Loucy (cell line): ENCODE results near the gene KAZALD1.

Source experiments
- H2AFZ ChIP-seq: fragments of 200-600 bp; sonication (generic); 2 replicates; pipeline ENCODE4 v1.6.0; 2016; ENCODE audit warnings: antibody characterized with exemption, mild to moderate bottlenecking, low read length, moderate library complexity
- H3F3A ChIP-seq: fragments of 200-600 bp; 2 replicates; pipeline ENCODE4 v1.6.0; 2016; ENCODE audit warnings: antibody characterized with exemption, low read depth, mild to moderate bottlenecking
- H3K27me3 ChIP-seq: fragments of 200-600 bp; sonication (generic); 2 replicates; pipeline ENCODE4 v1.6.1; 2014; ENCODE audit warnings: low read length, mild to moderate bottlenecking; ENCODE audit not compliant: insufficient read depth, poor library complexity, severe bottlenecking
- H3K36me3 ChIP-seq: fragments of 200-600 bp; sonication (generic); 2 replicates; pipeline ENCODE4 v1.6.1; 2016; ENCODE audit warnings: low read length; ENCODE audit not compliant: insufficient read depth
- H3K4me1 ChIP-seq: fragments of 200-600 bp; sonication (generic); 2 replicates; pipeline ENCODE4 v1.5.1; 2014; ENCODE audit warnings: low read length, mild to moderate bottlenecking; ENCODE audit not compliant: insufficient read depth, poor library complexity, severe bottlenecking
- H3K4me2 ChIP-seq: fragments of 200-600 bp; sonication (generic); 2 replicates; pipeline ENCODE4 v1.6.0; 2014; ENCODE audit warnings: antibody characterized with exemption, low read length, low read depth, mild to moderate bottlenecking; ENCODE audit not compliant: poor library complexity, severe bottlenecking
- H3K4me3 ChIP-seq: fragments of 200-600 bp; sonication (generic); 2 replicates; pipeline ENCODE4 v1.5.1; 2014; ENCODE audit warnings: low read length, mild to moderate bottlenecking, mixed read lengths; ENCODE audit not compliant: poor library complexity, severe bottlenecking
- H3K79me2 ChIP-seq: fragments of 200-600 bp; sonication (generic); 2 replicates; pipeline ENCODE4 v1.6.1; 2014; ENCODE audit warnings: low read length; ENCODE audit not compliant: insufficient read depth
- H3K9ac ChIP-seq: fragments of 200-600 bp; sonication (generic); 2 replicates; pipeline ENCODE4 v1.6.0; 2014; ENCODE audit warnings: mild to moderate bottlenecking, low read depth, low read length, moderate library complexity; ENCODE audit not compliant: poor library complexity, severe bottlenecking
- H3K9me2 ChIP-seq: fragments of 200-600 bp; sonication (generic); replicated peaks from 2 replicates; pipeline ENCODE4 v1.6.1; 2016; ENCODE audit warnings: low read depth, low read length, mixed read lengths
- H3K9me3 ChIP-seq: fragments of 200-600 bp; sonication (generic); 2 replicates; pipeline ENCODE4 v1.6.1; 2014; ENCODE audit warnings: mild to moderate bottlenecking, antibody characterized with exemption, low read length, low read depth; ENCODE audit not compliant: insufficient read depth
- H4K20me1 ChIP-seq: fragments of 200-600 bp; sonication (generic); 2 replicates; pipeline ENCODE4 v1.6.0; 2014; ENCODE audit warnings: antibody characterized with exemption, low read length, mild to moderate bottlenecking; ENCODE audit not compliant: insufficient read depth, poor library complexity, severe bottlenecking
- EZH2phosphoT487 ChIP-seq: fragments of 200-600 bp; IDR thresholded peaks from 2 replicates; pipeline ENCODE4 v1.6.1; 2018; ENCODE audit warnings: antibody characterized with exemption, mild to moderate bottlenecking, moderate library complexity, borderline replicate concordance
- TF ChIP-seq, protein P1 (sequence below): fragments of 200-600 bp; sonication (generic); conservative IDR thresholded peaks from 2 replicates; pipeline ENCODE4 v1.5.1; 2014; ENCODE audit warnings: mild to moderate bottlenecking, antibody characterized with exemption, low read length

Gene KAZALD1

DNA sequence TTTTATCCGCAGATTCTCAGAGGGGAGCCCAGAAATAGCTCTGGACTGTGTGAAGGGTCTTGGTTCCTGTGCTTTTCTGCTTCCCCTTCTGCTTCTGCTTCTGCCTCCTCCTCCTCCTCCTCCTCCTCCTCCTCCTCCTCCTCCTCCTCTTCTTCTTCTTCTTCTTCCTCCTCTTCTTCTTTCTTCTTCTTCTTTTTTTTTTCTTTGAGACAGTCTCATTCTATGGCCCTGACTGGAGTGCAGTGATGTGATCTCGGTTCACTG, 42.4 kb upstream of the KAZALD1 start:
- H3K4me2 ChIP-seq, result peak overlapping the region; percentile 48
- no peaks in the 10 kb centered on the region for H3K36me3 ChIP-seq
- no peaks in the 10 kb centered on the region for H3K9me2 ChIP-seq
- TF ChIP-seq, protein P1, sequence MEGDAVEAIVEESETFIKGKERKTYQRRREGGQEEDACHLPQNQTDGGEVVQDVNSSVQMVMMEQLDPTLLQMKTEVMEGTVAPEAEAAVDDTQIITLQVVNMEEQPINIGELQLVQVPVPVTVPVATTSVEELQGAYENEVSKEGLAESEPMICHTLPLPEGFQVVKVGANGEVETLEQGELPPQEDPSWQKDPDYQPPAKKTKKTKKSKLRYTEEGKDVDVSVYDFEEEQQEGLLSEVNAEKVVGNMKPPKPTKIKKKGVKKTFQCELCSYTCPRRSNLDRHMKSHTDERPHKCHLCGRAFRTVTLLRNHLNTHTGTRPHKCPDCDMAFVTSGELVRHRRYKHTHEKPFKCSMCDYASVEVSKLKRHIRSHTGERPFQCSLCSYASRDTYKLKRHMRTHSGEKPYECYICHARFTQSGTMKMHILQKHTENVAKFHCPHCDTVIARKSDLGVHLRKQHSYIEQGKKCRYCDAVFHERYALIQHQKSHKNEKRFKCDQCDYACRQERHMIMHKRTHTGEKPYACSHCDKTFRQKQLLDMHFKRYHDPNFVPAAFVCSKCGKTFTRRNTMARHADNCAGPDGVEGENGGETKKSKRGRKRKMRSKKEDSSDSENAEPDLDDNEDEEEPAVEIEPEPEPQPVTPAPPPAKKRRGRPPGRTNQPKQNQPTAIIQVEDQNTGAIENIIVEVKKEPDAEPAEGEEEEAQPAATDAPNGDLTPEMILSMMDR, result no peak
- TF ChIP-seq EZH2phosphoT487, result no peak
- H4K20me1 ChIP-seq, result no peaks in the 10 kb centered on the region
- no peak overlapping the region for H3K9ac ChIP-seq
- H2AFZ ChIP-seq, result no peak overlapping the region
- no peaks in the 10 kb centered on the region; the same call in 1 of the 2 replicates for H3F3A ChIP-seq
- no peaks in the 10 kb centered on the region for H3K27me3 ChIP-seq
- no peaks in the 10 kb centered on the region for H3K4me1 ChIP-seq
- no peaks in the 10 kb centered on the region for H3K79me2 ChIP-seq
- H3K4me3 ChIP-seq, result no peak overlapping the region
- no peaks in the 10 kb centered on the region for H3K9me3 ChIP-seq

DNA sequence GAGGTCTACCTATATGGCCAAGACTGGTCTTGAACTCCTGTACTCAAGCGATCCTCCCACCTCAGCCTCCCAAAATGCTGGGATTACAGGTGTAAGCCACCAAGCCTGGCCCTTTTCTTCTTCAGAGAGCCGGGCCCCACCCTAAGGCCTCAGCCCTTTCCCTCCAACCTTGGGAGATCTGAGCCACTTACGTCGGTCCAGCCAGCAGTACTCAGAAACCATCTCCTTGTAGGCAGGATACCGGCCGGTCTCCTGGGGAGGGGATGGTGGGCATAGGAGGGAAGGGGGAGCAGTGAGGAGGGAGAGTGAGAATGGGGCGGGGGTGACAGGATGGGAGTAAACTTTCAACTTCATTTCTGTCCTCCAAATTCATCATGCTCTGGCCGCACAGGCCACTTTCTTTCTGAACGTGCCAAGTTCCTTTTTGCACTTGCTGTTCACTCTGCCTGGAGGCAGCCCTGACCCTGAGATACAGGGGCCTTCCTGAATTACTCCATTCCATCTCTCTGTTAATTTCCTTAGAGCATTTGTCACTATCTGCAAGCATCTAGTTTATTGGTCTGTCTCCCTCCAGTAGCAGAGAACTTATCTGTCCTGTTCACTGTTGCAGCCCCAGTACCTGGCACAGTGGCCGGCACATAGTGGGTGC, 41.2 kb upstream of the KAZALD1 start:
- no peaks in the 10 kb centered on the region for H4K20me1 ChIP-seq
- TF ChIP-seq EZH2phosphoT487, result no peak
- TF ChIP-seq, protein P1, result no peak
- H3K4me3 ChIP-seq, result no peak overlapping the region
- no peaks in the 10 kb centered on the region for H3K79me2 ChIP-seq
- no peak overlapping the region for H2AFZ ChIP-seq
- H3K36me3 ChIP-seq, result no peaks in the 10 kb centered on the region
- H3K9me2 ChIP-seq, result no peaks in the 10 kb centered on the region
- no peaks in the 10 kb centered on the region for H3K27me3 ChIP-seq
- H3K9me3 ChIP-seq, result no peaks in the 10 kb centered on the region
- no peaks in the 10 kb centered on the region for H3K4me1 ChIP-seq
- no peak overlapping the region for H3K9ac ChIP-seq
- H3F3A ChIP-seq, result no peaks in the 10 kb centered on the region; the same call in 1 of the 2 replicates
- no peak overlapping the region for H3K4me2 ChIP-seq

DNA sequence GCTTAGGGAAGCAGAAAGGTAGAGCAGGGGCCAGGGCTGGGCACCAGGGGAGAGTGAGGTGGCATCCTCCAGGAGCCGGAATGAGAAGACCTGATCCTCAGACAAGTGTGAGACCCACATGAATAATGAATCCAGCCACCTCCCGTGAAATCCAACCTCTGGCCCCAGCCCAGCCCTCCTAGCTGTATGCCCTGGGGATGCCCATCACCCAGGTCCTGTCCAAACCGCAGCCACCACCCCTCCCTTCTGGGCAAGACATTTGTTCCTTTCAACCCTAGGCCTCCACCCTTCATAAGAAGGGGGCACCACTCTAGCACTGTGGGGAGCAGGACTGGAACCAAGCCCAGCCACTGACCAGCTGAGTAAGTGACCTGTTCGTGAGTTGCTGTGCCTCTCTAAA, 40.5 kb upstream of the KAZALD1 start:
- no peak overlapping the region for H3K4me3 ChIP-seq

More for the DNA sequence above, 40.5 kb upstream of the KAZALD1 start:
- H3K79me2 ChIP-seq, result no peaks in the 10 kb centered on the region
- H2AFZ ChIP-seq, result no peak overlapping the region
- H3K27me3 ChIP-seq, result no peaks in the 10 kb centered on the region
- no peaks in the 10 kb centered on the region for H3K36me3 ChIP-seq
- TF ChIP-seq EZH2phosphoT487, result no peak
- TF ChIP-seq, protein P1, result no peak
- H3K4me2 ChIP-seq, result no peak overlapping the region
- H3F3A ChIP-seq, result no peaks in the 10 kb centered on the region; the same call in 1 of the 2 replicates
- no peaks in the 10 kb centered on the region for H4K20me1 ChIP-seq
- no peak overlapping the region for H3K9ac ChIP-seq
- H3K4me1 ChIP-seq, result no peaks in the 10 kb centered on the region
- H3K9me3 ChIP-seq, result no peaks in the 10 kb centered on the region
- H3K9me2 ChIP-seq, result no peaks in the 10 kb centered on the region
